ENCODE results near the gene DNAJB9. TPM values are rescaled to one million over a fixed set of nuclear protein-coding genes. Genes with fewer than 3 reads are reported as not detected.

The DNAJB9 gene
- total and polyA plus RNA-seq, 9 of the 15 experiments (the other 6 are each of a cell fraction or from before 2014, with no cell fraction given), result 4.3 to 34.2 (median 9.6) TPM

DNA sequence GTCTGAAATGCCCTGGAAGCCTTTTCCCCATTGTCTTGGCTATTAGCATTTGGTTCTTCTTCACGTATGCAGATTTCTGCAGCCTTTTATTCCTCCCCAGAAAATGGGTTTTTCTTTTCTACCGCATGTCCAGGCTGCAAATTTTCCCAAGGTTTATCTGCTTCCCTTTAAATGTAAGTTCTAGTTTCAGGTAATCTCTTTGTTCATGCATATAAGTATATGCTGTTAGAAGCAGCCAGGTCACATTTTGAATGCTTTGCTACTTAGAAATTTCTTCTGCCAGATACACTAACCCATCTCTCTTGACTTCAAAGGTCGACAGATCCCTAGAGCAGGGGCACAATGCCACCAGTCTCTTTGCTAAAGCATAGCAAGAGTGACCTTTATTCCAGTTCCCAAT lies 12.5 kb upstream of the DNAJB9 start (continued):
- TF ChIP-seq GATAD2A (IDR thresholded peaks at IDR 0.05), result no peak
- TF ChIP-seq, protein P1, sequence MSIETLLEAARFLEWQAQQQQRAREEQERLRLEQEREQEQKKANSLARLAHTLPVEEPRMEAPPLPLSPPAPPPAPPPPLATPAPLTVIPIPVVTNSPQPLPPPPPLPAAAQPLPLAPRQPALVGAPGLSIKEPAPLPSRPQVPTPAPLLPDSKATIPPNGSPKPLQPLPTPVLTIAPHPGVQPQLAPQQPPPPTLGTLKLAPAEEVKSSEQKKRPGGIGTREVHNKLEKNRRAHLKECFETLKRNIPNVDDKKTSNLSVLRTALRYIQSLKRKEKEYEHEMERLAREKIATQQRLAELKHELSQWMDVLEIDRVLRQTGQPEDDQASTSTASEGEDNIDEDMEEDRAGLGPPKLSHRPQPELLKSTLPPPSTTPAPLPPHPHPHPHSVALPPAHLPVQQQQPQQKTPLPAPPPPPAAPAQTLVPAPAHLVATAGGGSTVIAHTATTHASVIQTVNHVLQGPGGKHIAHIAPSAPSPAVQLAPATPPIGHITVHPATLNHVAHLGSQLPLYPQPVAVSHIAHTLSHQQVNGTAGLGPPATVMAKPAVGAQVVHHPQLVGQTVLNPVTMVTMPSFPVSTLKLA (conservative IDR thresholded peaks at IDR 0.05), result no peak

DNA sequence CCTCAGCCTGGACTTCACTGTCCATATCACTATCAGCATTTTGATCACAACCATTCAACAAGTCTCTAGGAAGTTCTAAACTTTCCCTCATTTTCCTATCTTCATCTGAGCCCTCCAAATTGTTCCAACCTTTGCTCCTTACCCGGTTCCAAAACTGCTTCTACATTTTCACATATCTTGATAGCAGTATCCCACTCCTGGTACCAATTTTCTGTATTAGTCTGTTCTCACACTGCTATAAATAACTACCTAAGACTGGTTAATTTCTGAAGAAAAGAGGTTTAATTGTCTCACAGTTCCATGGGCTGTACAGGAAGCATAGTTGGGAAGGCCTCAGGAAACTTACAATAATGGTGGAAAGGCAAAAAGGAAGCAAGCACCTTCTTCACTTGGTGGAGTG lies 12.1 kb upstream of the DNAJB9 start:
- H3K36me3 ChIP-seq (ENCODE audit: control insufficient read depth, insufficient read depth, low read length), result 0 out of 3 replicates have a peak, but pooled peaks cover 3% of the 10 kb centered on the region
- DNase-seq (ENCODE audit: extremely low read depth in 1 of 4, low spot score in 3 of 4), result no peak
- H3K9me3 ChIP-seq (replicated peaks; ENCODE audit: control insufficient read depth, insufficient read depth, low read depth, low read length), result peaks cover 14% of the 10 kb centered on the region
- no peak for ATAC-seq
- no peak overlapping the region for H3K9ac ChIP-seq (ENCODE audit: insufficient read depth in 1 of 2, low read depth in 2 of 2, low read length in 2 of 2)
- intact Hi-C loops (cut with micrococcal nuclease) (no loop called here), in situ Hi-C loops (cut with MboI) (no loop called here)
- H3K27ac ChIP-seq (ENCODE audit: extremely low read depth, low read depth, low read length), result no peak overlapping the region
- H2AFZ ChIP-seq (ENCODE audit: low read depth, low read length), result no peak overlapping the region
- no peak for TF ChIP-seq GATAD2B (IDR thresholded peaks at IDR 0.05; ENCODE audit: borderline replicate concordance)
- peak; percentile 93 for TF ChIP-seq ZNF707 (CRISPR knock-in tag; conservative IDR thresholded peaks at IDR 0.05)
- no peaks in the 10 kb centered on the region for H3K4me1 ChIP-seq (replicated peaks in 1 of 2; ENCODE audit: control insufficient read depth in 2 of 2, insufficient read depth in 2 of 2, low read length in 2 of 2)
- BruUV-seq (replicated peaks), result no TSS peak
- ChIA-PET POLR2A (no interaction called here), CTCF (ENCODE audit: low intra/inter-chr PET ratio) (no interaction called here)
- H3K4me3 ChIP-seq, result no peak overlapping the region
- no peak for FAIRE-seq
- no peaks in the 10 kb centered on the region for H3K27me3 ChIP-seq (ENCODE audit: control insufficient read depth in 2 of 2, insufficient read depth in 2 of 2, low read length in 2 of 2)
- H3K4me2 ChIP-seq (ENCODE audit: insufficient read depth, low read length), result no peak overlapping the region
- no peaks in the 10 kb centered on the region for H4K20me1 ChIP-seq (replicated peaks; ENCODE audit: control insufficient read depth, insufficient read depth, low read length)
- 3% methylated on average over 1 of the region's 1 CpG for WGBS (ENCODE audit: insufficient coverage, low coverage, missing lambda C conversion rate)
- H3K79me2 ChIP-seq (ENCODE audit: control insufficient read depth, insufficient read depth, low read length), result no peaks in the 10 kb centered on the region
- no peaks in the 10 kb centered on the region for H3K9me1 ChIP-seq (ENCODE audit: control insufficient read depth, insufficient read depth, low read length)

All from K562 (cell line).